Measurements from ENCODE around the gene ABO. TPM values are rescaled to one million over a fixed set of nuclear protein-coding genes. Genes with fewer than 3 reads are reported as not detected.
"Not testable (repeated sequence)": the region's sequence is repeated elsewhere in the genome, so short reads cannot be mapped to it uniquely, and the experiment has no call there.

The ABO gene
- total RNA-seq, 1 donor from 2014 or later = 0.17 TPM

DNA sequence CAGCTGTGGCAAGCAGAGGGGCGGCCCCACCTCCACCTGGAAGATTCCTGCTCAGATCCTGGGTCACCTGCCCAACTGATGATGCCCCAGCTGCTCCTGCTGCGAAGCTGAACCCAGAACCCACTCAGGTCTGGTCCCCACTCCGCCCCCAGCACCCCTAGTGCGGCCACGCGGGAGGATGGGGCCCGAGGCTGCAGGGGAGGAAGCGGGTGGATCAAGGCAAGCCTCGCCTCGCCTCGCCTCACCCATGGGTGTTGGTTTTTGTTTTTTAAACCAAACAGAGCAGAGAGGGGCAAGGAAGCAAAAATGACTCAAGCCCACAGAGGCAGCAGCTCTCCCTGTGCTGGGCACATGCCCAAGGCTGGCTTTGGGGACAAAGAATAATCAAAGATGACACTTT lies 23.2 kb downstream of the ABO start:
- H3K4me1 Mint-ChIP-seq (ENCODE audit: low read depth) = no peaks in the 10 kb centered on the region
- TF ChIP-seq, protein P1, sequence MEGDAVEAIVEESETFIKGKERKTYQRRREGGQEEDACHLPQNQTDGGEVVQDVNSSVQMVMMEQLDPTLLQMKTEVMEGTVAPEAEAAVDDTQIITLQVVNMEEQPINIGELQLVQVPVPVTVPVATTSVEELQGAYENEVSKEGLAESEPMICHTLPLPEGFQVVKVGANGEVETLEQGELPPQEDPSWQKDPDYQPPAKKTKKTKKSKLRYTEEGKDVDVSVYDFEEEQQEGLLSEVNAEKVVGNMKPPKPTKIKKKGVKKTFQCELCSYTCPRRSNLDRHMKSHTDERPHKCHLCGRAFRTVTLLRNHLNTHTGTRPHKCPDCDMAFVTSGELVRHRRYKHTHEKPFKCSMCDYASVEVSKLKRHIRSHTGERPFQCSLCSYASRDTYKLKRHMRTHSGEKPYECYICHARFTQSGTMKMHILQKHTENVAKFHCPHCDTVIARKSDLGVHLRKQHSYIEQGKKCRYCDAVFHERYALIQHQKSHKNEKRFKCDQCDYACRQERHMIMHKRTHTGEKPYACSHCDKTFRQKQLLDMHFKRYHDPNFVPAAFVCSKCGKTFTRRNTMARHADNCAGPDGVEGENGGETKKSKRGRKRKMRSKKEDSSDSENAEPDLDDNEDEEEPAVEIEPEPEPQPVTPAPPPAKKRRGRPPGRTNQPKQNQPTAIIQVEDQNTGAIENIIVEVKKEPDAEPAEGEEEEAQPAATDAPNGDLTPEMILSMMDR (IDR thresholded peaks at IDR 0.05) = no peak
- H3K9me3 Mint-ChIP-seq (ENCODE audit: low read depth) = peaks cover 2% of the 10 kb centered on the region
- no peak overlapping the region for H3K4me3 Mint-ChIP-seq (ENCODE audit: unreplicated experiment)
- H3K27me3 Mint-ChIP-seq (ENCODE audit: low read depth) = peaks cover 50% of the 10 kb centered on the region
- peaks cover 1% of the 10 kb centered on the region for H3K36me3 Mint-ChIP-seq (ENCODE audit: low read depth)
- H3K27ac Mint-ChIP-seq (ENCODE audit: unreplicated experiment) = no peak overlapping the region
- DNase-seq (ENCODE audit: low spot score) = no peak

DNA sequence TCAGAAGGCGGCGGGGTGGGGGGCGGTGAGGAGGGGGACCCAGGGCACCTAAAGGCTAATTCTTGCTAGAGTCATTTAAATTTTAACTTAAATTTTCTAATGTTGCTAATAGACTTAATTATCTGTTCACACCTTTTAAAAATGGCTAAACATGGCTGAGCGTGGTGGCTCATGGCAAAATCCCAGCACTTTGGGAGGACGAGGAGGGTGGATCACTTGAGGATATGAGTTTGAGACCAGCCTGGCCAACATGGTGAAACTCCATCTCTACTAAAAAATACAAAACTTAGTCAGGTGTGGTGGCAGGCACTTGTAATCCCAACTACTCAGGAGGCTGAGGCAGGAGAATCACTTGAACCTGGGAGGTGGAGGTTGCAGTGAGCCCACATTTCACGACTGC lies 23.8 kb downstream of the ABO start:
- H3K27ac Mint-ChIP-seq (ENCODE audit: unreplicated experiment); H3K4me1 Mint-ChIP-seq (ENCODE audit: low read depth): not testable (repeated sequence)

DNA sequence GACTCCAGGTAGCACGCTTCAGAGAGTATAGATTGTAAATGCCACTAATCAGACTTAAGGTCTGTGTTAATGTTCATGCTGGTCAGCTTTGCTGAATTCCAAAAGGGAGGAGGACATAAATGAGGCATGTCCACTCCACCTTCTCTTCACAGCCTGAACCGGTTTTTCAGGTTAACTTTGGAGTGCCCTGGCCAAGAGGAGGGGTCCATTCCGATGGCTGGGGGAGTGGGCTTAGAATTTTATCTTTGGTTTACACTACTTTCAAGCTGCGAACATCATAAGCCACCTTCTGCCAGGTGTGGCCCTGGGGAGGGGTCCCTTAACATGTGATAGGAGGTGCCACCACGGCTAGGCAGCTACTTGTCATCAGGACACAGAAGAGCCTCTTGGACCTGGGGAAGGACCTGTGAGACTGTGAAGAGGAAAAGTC lies 24.2 kb downstream of the ABO start:
- Mint-ChIP-seq H3K36me3 (ENCODE audit: low read depth) (peaks cover 1% of the 10 kb centered on the region), H3K27ac (ENCODE audit: unreplicated experiment) (no peak overlapping the region), H3K4me3 (ENCODE audit: unreplicated experiment) (no peak overlapping the region), H3K27me3 (ENCODE audit: low read depth) (peaks cover 55% of the 10 kb centered on the region), H3K4me1 (ENCODE audit: low read depth) (no peaks in the 10 kb centered on the region), H3K9me3 (ENCODE audit: low read depth) (peaks cover 2% of the 10 kb centered on the region)
- TF ChIP-seq, protein P1 (IDR thresholded peaks at IDR 0.05) = no peak
- no peak for DNase-seq (ENCODE audit: low spot score)

More for the DNA sequence above, 23.8 kb downstream of the ABO start:
- DNase-seq (ENCODE audit: low spot score); H3K4me3 Mint-ChIP-seq (ENCODE audit: unreplicated experiment); H3K9me3 Mint-ChIP-seq (ENCODE audit: low read depth); H3K36me3 Mint-ChIP-seq (ENCODE audit: low read depth): not testable (repeated sequence)
- peaks cover 51% of the 10 kb centered on the region for H3K27me3 Mint-ChIP-seq (ENCODE audit: low read depth)

DNA sequence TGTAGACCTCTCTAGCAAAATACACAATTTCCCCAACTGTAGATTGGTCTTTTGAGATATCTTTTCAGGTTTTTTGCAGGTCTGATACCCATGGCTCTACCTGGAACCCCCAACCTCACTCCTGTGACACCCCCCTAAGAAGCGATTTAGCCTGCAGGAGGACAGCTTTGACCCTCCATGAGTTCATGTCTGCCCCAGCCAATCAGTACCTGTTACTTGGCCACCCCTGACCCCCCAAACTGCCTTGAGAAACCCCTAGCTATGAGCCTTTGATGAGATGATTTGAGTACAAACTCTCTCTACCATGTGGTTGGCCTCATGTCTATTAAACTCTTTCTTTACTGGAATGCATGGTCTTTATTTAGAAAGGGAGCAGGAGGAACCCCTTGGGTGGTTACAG lies 25.7 kb downstream of the ABO start:
- Mint-ChIP-seq H3K9me3 (ENCODE audit: low read depth) (peaks cover 2% of the 10 kb centered on the region), H3K4me1 (ENCODE audit: low read depth) (no peaks in the 10 kb centered on the region), H3K27me3 (ENCODE audit: low read depth) (peaks cover 56% of the 10 kb centered on the region), H3K4me3 (ENCODE audit: unreplicated experiment) (no peak overlapping the region), H3K27ac (ENCODE audit: unreplicated experiment) (no peak overlapping the region), H3K36me3 (ENCODE audit: low read depth) (peaks cover 1% of the 10 kb centered on the region)
- TF ChIP-seq, protein P1 (IDR thresholded peaks at IDR 0.05) = no peak
- DNase-seq (ENCODE audit: low spot score) = no peak

DNA sequence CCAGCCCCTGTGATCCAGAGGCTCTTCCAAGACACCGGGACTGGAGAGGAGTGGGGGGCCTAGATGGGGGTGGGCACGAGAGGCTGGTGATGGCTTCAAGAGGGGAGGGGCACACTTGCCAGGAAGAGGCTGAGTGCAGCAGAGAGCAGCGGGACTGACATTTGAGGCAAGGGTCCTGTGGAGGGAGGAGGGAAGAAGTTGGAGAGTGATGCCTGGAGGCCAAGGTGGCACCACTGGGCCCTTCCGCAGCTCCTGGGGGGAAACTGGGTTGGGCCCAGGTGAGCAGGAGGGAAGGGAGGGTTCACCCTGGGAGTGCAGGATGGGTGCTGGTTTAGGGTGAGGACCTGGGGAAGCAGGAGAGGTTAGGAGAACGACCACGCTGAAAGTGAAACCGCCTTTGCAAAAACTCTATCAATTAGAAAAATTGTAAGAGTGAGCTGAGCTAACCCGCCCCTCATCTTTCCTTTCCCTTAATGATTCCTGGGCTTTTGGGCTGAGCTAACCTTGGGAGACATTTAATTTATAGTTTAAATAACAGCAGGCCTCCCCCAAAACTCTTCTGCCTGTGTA lies 26.2 kb downstream of the ABO start:
- Mint-ChIP-seq H3K27me3 (ENCODE audit: low read depth) (peaks cover 58% of the 10 kb centered on the region), H3K9me3 (ENCODE audit: low read depth) (peaks cover under 1% of the 10 kb centered on the region), H3K36me3 (ENCODE audit: low read depth) (peaks cover 1% of the 10 kb centered on the region), H3K4me1 (ENCODE audit: low read depth) (no peaks in the 10 kb centered on the region), H3K27ac (ENCODE audit: unreplicated experiment) (no peak overlapping the region), H3K4me3 (ENCODE audit: unreplicated experiment) (no peak overlapping the region)
- no peak for DNase-seq (ENCODE audit: low spot score)
- TF ChIP-seq, protein P1 (IDR thresholded peaks at IDR 0.05) = no peak

DNA sequence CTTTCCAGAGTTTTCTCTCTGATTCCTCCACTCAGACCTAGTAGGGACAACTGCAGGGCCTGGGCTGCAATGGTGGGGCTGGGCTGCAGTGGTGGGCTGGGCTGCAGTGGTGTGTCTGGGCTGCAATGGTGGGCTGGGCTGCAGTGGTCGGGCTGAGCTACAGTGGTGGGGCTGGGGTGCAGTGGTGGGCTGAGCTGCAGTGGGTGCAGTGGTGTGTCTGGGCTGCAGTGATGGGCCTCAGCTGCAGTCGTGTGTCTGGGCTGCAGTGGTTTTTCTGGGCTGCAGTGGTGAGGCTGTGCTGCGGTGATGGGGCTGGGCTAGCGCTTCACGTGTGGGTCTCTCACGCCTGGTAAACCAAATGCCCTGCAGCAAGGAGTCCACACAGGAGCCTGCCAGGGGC lies 27.4 kb downstream of the ABO start:
- no peaks in the 10 kb centered on the region for H3K4me1 Mint-ChIP-seq (ENCODE audit: low read depth)
- no peaks in the 10 kb centered on the region for H3K36me3 Mint-ChIP-seq (ENCODE audit: low read depth)
- no peak for DNase-seq (ENCODE audit: low spot score)
- no peak overlapping the region for H3K4me3 Mint-ChIP-seq (ENCODE audit: unreplicated experiment)
- H3K9me3 Mint-ChIP-seq (ENCODE audit: low read depth) = no peaks in the 10 kb centered on the region
- TF ChIP-seq, protein P1 (IDR thresholded peaks at IDR 0.05) = no peak
- no peak overlapping the region for H3K27ac Mint-ChIP-seq (ENCODE audit: unreplicated experiment)
- peaks cover 52% of the 10 kb centered on the region for H3K27me3 Mint-ChIP-seq (ENCODE audit: low read depth)

Data from chondrocyte (in vitro differentiated cells).